Ishikawa (cell line): ENCODE results near the gene PXN.

Source experiments
- CEBPB ChIP-seq: IDR thresholded peaks from 2 replicates; pipeline ENCODE4 v1.6.1; 2012
- EP300 ChIP-seq: IDR thresholded peaks from 2 replicates; pipeline ENCODE4 v1.6.1; 2012; ENCODE audit warnings: borderline replicate concordance
- TF ChIP-seq, protein P1 (sequence below): IDR thresholded peaks from 2 replicates; pipeline ENCODE4 v1.6.1; 2012

GRCh38 chr12:120215357-120215735 is 50.2 kb downstream of the PXN start:
- TF ChIP-seq EP300: no peak
- TF ChIP-seq CEBPB: no peak
- TF ChIP-seq, protein P1, sequence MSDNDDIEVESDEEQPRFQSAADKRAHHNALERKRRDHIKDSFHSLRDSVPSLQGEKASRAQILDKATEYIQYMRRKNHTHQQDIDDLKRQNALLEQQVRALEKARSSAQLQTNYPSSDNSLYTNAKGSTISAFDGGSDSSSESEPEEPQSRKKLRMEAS: no peak
